ENCODE results near the gene CGB2.
"Not testable (repeated sequence)": the region's sequence is repeated elsewhere in the genome, so short reads cannot be mapped to it uniquely, and the experiment has no call there.

Gene CGB2

DNA sequence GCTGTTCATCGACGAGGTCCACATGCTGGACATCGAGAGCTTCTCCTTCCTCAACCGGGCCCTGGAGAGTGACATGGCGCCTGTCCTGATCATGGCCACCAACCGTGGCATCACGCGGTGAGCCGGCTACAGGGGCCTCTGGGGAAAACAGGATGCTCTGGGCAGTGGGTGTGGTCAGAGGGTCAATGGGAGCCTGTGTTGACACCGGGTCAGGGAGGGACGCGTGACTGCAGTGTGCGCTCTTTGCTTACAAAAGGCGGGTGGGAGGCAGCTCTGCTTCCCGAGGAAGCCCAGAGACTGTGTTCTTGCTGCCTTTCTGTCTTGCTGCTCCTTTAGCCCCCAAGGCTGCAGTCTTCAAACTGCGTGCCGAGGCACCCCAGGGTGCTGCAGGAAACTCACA, 20.5 kb upstream of the CGB2 start:
- DNase-seq = no peak

DNA sequence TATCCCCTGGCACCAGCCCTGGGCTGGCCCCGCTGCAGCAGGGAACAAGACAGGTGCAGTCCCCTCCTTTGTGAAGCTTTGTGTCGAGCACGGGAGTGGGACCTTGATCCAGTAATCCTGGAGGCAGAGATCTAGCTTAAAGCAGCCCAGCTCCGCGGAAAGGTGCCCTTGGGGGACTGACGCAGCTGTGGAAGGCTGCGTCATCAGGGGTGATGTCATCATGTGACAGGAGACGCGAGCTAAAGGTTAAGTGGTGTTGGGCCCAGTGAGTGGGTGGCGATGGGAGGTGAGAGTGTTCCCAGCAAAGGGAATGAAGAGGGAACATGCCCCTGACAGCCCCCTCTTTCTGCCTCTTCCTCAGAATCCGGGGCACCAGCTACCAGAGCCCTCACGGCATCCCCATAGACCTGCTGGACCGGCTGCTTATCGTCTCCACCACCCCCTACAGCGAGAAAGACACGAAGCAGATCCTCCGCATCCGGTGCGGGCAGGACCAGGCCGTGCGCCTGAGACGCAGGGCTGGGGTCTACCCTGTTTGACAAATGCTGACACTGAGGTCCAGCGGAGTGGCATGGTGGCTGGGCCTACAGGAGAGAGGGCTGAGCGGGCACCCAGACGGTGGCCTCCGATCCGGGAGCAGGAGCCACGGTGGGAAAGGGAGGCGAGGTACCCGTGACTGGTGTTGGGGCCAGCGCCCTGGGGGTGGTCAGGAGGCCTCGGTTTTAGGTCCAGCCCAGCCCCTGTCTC, 17.4 kb upstream of the CGB2 start:
- DNase-seq = no peak

DNA sequence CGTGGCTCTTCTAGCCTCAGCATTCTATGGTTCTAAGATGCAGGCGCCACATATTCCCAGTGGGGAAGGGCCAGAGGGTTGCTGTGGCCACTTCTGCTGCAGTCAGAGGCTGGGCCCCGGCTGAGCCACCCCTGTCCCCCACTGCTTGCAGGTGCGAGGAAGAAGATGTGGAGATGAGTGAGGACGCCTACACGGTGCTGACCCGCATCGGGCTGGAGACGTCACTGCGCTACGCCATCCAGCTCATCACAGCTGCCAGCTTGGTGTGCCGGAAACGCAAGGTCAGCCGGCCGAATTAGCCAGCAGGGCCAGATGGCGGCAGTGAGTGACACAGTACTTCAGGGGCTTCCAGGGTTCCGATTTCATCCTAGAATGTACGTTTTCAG, 16.8 kb upstream of the CGB2 start:
- no peak for DNase-seq

DNA sequence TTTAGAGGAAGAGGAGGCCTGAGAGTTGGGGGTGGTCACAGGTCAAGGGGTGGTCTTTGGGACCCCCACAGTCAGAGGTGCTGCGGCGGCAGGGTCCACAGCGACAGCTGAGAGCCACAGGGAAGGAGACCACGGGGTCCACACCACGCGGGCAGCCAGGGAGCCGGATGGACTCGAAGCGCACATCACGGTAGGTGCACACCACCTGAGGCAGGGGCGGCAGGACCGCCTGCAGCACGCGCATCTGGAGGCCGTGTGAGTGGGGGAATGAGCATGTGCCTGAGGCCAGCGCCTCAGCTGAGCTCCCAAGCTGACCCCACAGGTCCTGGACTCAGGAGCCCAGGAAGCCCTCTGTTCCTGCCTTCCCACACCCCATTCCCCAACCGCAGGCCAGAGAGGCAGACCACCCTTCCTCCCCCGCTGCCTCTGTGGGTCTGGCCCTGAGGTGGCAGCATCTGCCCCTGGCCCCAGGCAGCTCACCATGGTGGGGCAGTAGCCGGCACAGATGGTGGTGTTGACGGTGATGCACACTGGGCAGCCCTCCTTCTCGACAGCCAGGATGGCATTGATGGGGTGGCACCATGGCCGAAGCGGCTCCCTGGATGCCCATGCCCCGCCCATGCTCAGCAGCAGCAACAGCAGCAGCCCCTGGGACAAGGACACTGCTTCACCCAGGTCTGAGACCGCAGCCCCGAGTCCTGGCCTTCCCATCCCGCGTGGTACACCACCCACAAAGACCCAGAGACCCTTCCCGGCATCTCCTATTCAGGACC, 15.4 kb upstream of the CGB2 start:
- no peak for DNase-seq

DNA sequence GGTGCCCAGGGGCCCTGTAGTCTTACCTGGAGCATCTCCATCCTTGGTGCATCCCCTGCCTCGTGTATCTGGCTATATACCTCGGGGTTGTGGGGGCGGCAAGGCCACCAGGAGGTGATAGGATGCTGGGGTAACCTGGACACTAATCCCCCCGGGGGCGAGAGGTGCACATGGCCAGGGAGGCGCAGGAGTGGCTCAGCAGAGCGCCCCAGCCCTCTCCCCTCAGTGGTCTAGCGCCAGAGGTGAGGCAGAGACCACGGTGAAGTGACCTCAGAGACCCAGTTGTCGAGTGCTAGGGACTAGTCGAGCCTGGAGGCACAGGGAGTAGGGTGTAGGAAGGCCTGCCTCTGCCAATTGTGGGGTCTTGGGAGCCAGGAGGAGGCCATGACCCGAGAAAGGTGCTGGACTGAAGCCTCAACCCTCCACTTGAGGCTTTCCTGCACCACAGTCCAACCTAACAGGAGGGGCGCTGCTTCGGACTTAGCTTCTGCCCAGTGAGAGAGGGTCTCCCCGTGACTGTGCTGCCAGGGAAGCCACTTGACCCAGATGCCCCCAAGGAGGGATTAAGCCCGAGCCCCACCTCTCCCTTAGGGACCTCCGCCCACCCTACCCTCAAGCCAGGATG, 14.5 kb upstream of the CGB2 start, which contains the start of gene LHB:
Gene LHB (minus strand): TSS at position 51 of the 625 bp plus-strand sequence. CDS start 10 bp downstream, at position 41.
- no peak for DNase-seq

DNA sequence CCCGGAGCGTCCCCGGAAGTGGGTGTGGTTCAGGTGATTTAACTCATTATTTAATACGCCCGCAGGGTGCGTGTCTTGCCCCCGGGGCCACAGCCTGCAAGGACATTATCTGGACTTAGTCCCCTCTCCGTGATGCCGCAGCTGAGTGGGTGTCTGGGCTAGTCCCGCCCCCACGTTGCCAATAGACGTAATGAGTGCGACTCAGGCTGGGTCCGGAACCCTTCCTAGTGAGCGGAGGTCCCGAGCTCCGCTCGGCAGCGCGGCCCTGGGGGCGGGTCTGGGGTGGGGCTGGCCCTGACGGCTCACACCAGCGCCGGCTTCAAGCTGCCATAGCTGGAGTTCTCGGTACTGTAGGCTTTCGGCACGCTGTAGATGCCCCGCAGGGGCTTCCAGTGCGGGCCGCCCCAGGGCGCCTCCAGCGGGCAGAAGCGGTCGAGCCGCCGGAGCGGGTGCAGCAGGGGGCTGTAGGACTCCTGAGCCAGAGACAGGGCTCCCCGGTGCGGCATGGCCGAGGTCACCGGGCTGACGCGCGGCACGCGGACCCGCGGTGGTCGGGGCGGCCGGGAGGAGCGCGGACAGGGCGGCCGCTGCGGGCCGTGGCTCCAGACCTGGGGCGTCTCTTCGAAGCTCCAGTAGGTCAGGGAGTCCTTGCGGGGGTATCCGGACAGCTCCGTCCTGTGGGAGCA, 13.9 kb upstream of the CGB2 start:
- no peak for DNase-seq

DNA sequence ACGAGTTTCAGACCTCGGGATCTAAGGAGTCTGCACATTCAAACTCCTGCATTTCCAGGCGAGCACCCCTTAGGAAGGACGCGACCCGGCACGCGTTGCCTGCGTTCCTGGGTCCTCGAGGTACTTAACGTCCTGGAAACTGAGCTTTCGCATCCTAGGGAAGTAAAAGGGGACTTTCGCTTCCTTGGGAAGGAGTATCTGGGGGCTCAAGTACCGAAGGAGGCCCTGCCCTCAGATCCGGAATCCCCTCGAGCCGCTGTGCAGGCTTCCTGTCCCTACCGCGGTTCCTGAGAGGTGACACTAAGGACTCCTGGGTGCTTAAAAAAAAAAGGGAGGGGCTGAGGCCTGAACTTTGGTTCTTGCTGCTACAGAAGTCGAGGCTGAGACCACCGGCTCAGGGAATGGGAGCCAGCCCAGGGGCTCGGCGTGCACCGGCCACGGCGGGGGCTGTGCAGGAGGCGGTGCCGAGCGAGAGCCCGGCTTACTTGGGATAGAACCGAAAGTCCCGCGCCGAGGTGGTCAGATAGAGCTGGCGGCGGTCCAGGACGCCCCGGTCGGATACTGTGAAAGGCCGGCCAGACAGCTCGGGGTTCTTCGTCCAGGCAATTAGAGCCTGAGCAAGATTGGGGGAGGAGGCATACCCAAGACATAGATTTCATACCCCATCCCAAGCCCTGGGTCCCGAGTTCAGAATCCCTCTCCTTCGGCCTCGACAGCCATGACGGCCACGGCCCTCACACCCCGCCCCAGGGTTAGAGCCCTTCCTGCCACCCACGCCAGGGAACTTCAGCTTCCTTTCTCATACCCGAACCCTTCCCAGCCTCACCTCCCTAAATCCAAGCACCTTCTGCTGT, 13.1 kb upstream of the CGB2 start:
- not testable (repeated sequence) for DNase-seq

DNA sequence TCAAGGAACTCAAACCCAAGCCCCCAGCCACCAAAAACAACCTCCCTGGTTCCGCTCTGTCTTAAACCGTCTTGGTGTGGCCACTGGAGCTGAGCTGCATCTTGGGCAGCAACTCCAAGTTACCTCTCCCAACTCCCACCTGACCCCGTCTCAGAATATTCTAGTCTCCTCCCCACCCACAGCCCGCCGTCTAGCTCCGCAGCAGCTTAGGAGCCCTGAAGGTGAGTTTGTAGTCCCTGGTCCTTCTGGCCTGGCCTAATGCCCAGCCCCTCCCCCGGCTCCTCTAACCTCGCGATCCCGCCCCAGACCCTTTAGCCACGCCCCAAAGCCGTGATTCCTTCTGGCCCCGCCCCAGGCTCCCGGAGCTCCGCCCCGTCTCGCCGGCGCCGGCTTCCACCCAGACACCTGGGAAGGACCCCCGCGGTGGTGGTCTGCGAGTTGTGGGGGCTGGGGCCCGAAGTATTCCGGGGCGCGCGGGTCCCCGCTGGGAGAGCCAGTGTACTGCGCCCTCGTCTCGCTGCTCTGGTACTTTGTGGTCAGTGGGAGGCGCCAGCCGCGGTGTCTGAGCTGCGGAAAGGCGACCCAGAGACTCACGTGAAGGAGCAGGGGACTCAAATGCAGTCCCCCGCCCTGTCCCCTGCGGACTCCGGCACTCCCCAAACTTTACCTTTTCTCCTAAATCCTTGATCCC, 12.3 kb upstream of the CGB2 start:
- no peak for DNase-seq

DNA sequence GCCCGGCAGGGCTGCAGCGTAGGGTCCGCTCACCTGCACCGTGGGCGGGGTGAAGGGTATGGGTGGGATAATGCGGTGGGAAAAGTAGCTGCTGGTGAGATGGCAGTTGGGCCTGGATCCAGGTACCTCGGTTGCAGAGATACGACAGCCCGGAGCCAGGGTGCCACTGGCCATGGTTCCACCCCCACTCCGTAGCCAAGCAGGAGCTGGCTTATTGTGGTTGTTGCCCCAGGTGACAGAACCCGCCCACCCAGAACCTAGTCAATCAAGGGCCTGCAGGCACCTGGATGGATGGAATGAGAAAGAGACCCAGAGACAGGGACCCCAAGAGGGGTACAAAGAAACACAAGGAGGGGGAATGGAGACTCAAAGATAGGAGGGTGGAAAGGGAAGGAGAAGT, 11.3 kb upstream of the CGB2 start:
- DNase-seq = no peak

DNA sequence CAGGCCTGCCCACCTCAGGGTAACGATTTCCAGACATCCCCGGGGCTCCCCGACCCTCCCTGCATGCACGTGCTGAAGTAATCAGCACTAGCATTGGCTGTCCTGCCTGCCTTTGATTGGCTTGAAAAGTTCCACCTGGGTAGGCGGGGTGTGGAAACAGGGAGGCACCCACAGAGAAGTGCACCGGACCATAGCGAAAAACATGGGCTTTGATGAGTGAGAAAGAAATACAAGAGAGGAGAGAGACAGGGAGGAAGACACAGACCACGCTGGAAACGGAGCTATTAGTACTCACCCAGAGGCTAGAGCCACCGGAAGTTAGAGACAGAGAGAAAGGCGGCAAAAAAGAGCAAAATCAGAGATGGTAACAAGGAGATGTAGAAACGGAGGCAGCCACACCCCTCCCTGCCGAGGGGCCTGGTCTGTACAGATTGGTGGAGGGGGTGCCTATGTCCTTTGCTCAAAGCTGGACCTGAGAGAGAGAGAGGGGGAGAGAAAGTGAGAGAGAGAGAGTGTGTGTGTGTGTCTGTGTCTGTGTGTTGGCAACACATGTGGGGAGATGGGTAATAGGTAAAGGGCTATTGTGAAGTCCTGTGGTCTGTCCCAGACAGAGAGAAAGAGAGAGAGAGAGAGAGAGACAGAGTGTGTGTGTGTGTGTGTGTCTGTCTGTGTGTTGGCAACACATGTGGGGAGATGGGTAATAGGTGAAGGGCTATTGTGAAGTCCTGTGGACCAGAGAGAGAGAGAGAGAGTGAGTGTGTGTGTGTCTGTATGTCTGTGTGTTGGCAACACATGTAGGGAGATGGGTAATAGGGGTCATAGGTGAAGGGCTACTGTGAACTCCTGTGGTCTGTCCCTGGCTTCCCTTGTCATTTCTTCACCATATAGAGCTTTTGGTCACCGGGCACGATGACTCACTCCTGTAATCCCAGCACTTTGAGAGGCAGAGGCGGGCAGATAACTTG, 10.5 kb upstream of the CGB2 start:
- no peak for DNase-seq

DNA sequence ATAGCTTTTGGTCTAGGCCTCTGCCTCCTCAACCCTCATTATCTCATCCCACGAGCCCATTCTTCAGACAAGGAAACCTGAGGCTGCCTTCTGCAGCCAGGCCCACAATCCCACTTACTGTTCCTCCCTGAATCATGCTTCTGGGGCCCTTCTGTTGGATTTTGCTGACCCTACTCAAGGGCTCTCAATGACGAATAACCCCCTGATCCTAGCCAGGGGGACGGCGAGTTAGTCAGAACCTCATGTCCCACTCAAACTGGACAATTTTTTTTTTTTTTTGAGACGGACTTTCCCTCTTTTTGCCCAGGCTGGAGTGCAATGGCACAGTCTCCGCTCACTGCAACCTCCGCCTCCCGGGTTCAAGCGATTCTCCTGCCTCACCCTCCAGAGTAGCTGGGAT, 9.6 kb upstream of the CGB2 start:
- DNase-seq = no peak

DNA sequence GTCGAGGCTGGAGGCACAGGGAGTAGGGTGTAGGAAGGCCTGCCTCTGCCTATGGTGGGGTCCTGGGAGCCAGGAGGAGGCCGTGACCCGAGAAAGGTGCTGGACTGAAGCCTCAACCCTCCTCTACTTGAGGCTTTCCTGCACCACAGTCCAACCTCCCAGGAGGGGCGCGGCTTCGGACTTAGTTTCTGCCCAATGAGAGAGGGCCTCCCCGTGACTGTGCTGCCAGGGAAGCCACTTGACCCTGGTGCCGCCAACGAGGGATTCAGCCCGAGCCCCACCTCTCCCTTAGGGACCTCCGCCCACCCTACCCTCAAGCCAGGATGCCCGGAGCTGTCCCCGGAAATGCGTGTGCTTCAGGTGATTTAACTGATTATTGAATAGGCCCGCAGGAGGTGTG, 7.5 kb upstream of the CGB2 start, which contains the start of gene CGB3:
Gene CGB3 (minus strand): TSS at position 101 of the 400 bp plus-strand sequence. CDS start 362 bp downstream, outside the sequence.
- not testable (repeated sequence) for DNase-seq

DNA sequence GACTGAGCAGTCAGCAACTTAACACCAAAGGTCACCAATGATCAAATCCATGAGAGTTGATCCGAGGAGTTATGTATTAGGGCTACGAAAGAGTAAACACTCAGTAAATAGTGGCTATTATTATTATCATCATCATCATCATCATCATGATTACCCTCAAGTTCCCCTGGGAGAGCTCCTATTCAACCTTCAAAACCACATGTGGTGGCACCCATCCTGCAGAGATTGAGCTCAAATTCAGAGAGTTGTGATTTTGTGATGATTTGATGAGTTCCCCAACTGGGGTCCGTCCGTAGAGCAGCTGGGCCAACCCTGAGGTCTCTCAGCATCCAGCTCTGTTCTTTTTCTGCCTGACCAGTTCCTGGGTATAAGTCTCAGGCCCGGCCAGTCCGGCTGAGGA, 6.6 kb upstream of the CGB2 start:
- not testable (repeated sequence) for DNase-seq

DNA sequence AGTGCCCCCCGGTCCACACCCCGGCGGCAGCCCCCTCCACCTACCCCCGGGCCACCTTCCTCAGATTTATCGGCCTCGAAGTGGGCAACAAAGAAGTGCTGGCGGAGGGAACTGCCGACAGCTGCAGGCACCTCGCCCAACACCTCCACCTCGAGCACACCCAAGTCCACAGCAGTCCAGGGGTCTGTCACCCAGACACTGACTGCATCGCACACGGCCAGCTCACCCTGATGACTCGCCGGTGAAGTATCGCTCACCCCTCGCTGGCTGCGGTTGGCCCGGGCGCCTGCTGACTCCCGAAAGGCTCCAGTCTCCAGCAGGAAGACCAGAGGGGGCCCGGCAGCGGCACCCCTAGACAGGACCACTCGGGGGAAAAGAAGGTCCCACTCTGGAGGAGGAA, 6.1 kb upstream of the CGB2 start:
- DNase-seq = not testable (repeated sequence)

DNA sequence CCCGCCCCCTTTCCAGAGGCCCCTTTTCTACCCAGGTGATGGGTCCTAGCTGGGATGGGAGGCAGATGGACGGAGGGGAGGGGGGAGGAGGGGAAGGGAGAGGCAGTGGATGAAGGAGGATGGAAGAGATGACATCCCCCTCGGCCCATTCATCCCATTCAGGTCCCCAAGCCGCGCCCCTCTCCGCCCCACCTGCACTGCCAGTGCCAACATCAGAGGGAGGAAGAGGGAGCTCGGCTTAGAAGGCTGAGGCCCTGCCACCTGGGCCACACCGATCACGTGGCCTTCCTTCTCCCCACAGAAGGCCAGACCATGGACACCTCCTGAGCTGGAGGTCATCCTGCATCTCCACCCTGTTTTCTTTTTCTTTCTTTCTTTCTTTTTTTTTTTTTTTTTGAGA, 3.0 kb upstream of the CGB2 start:
- not testable (repeated sequence) for DNase-seq

DNA sequence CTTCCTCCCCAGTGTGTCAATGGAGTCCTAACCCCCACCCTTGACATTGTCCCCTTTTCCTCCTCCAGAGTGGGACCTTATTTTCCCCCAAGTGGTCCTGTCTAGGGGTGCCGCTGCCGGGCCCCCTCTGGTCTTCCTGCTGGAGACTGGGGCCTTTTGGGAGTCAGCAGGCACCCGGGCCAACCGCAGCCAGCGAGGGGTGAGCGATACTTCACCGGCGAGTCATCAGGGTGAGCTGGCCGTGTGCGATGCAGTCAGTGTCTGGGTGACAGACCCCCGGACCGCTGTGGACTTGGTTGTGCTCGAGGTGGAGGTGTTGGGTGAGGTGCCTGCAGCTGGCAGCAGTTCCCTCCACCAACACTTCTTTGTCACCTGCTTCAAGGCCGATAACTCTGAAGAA, 1.9 kb upstream of the CGB2 start:
- DNase-seq = not testable (repeated sequence)

DNA sequence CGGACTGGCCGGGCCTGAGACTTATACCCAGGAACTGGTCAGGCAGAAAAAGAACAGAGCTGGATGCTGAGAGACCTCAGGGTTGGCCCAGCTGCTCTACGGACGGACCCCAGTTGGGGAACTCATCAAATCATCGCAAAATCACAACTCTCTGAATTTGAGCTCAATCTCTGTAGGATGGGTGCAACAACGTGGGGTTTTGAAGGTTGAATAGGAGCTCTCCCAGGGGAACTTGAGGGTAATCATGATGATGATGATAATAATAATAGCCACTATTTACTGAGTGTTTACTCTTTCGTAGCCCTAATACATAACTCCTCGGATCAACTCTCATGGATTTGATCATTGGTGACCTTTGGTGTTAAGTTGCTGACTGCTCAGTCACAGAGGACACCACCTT, 1.4 kb upstream of the CGB2 start:
- DNase-seq = not testable (repeated sequence)

DNA sequence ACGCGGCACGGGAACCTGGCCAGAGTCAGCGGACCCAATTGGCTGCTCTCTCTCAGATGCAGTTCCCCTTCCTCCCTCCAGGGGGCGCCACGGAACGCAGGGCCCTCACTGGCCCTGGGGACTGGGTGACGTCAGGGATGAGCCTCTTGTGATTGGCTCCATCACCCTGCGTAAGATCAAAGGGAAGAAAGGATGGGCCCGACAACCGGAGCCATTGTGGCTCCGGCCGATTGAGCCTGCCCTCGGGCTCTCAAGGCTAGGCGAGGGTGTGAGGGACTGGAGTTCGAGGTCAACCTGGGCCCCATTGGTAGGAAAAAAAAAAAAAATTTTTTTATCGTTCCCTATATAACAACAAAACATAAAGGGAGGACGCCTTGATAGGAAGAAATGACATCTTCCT, 5.1 kb downstream of the CGB2 start, which contains the start of gene CGB1:
Gene CGB1 (minus strand): TSS at position 81 of the 400 bp plus-strand sequence. CDS start 184 bp downstream, outside the sequence.
- not testable (repeated sequence) for DNase-seq

DNA sequence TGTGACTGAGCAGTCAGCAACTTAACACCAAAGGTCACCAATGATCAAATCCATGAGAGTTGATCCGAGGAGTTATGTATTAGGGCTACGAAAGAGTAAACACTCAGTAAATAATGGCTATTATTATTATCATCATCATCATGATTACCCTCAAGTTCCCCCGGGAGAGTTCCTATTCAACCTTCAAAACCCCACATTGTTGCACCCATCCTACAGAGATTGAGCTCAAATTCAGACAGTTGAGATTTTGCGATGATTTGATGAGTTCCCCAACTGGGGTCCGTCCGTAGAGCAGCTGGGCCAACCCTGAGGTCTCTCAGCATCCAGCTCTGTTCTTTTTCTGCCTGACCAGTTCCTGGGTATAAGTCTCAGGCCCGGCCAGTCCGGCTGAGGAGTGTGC, 6.4 kb downstream of the CGB2 start:
- DNase-seq = not testable (repeated sequence)
